Activated T-helper 1 cell treated with anti-CD3 and anti-CD28 coated beads, Interleukin-12 subunit alpha, Interleukin-12 subunit beta, Interleukin-2, Interleukin-4 antibody, amounts not matched to agents 30 ng/mL and 10 ng/mL and 1 ng/mL, durations not matched to agents 14 hours and 24 hours and 36 hours (primary cell): ENCODE data around the gene NBAS. TPM values are rescaled to one million over a fixed set of nuclear protein-coding genes. Genes with fewer than 3 reads are reported as not detected.
"Not testable (repeated sequence)": the region's sequence is repeated elsewhere in the genome, so short reads cannot be mapped to it uniquely, and the experiment has no call there.

Experiments
- DNase-seq: peaks from one replicate; pipeline ENCODE4 v3.0.0; 2021; ENCODE audit warnings: low spot score
- H3K27ac Mint-ChIP-seq: one replicate; pipeline ENCODE4 v1.8.0; 2021; ENCODE audit warnings: mild to moderate bottlenecking, mixed read lengths
- H3K27me3 Mint-ChIP-seq: one replicate; pipeline ENCODE4 v1.8.0; 2022; ENCODE audit warnings: mild to moderate bottlenecking, moderate library complexity, mixed read lengths; ENCODE audit not compliant: insufficient read depth
- H3K36me3 Mint-ChIP-seq: one replicate; pipeline ENCODE4 v1.8.0; 2021; ENCODE audit warnings: low read depth, mixed read lengths
- H3K4me1 Mint-ChIP-seq: one replicate; pipeline ENCODE4 v1.8.0; 2021; ENCODE audit warnings: low read depth, mixed read lengths
- H3K4me3 Mint-ChIP-seq: one replicate; pipeline ENCODE4 v1.8.0; 2021; ENCODE audit warnings: mild to moderate bottlenecking, moderate library complexity, mixed read lengths
- H3K9me3 Mint-ChIP-seq: one replicate; pipeline ENCODE4 v1.8.0; 2021; ENCODE audit warnings: mixed read lengths
- intact Hi-C: fragments of 100-400 bp; cut with micrococcal nuclease; formaldehyde crosslinking; loops from one replicate; pipeline ENCODE4 v1.15.1; 2024
- total RNA-seq: library from RNA; stranded (reverse); gene quantifications from 2 replicates; pipeline ENCODE4 v1.2.3, GENCODE V29; 2022

Gene NBAS
- total RNA-seq, 1 donor from 2014 or later, result 33.6 TPM

DNA sequence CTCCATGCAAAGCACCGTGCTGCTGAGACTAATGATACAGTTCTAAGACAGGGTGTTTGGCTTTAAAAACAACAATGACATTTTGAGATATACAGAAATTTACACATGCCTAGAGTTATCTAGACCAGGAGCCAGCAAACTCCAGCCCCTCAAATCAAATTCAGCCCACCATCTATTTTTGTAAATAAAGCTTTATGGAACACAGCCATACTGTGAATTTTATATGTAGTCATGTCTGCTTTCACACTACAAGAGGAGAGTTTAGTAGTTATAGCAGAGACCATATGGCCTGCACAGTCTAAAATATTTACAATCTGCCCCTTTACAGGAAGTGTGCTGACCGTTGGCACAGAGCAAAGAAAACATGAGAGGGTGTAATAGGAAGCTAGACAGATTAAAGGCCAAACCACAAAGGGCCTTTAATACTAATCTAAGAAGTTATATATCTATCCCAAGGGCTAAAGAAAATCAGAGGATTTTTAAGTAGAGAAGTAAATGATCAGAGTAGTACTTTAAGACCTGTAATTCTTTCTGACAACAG, 39.4 kb downstream of the NBAS start:
- H3K4me1 Mint-ChIP-seq, result peaks cover 5% of the 10 kb centered on the region
- no peak for DNase-seq
- no peak overlapping the region for H3K27ac Mint-ChIP-seq
- intact Hi-C loops, result no loop called here
- no peak overlapping the region for H3K4me3 Mint-ChIP-seq
- no peaks in the 10 kb centered on the region for H3K9me3 Mint-ChIP-seq
- peaks cover 26% of the 10 kb centered on the region for H3K36me3 Mint-ChIP-seq
- H3K27me3 Mint-ChIP-seq, result no peaks in the 10 kb centered on the region

DNA sequence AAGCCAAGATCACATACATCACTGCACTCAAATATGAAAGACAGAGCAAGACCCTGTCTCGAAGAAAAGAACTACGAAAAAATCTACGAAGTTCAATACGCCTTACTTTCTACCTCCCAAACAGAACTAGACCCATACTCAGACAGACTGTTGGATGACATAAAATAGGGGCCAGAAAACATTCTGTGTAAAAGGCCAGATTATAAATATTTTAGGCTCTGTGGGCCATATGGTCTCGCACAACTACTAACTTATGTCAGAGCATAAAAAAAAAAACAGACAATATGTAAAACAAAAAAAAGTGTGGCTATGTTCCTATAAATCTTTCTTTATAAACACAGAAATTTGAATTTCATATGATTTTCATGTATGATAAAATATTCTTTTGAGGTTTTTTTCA, 40.8 kb downstream of the NBAS start:
- no peak overlapping the region for H3K27ac Mint-ChIP-seq
- DNase-seq, result no peak
- peaks cover 19% of the 10 kb centered on the region for H3K36me3 Mint-ChIP-seq
- peaks cover 5% of the 10 kb centered on the region for H3K4me1 Mint-ChIP-seq
- intact Hi-C loops, result no loop called here
- no peaks in the 10 kb centered on the region for H3K27me3 Mint-ChIP-seq
- H3K9me3 Mint-ChIP-seq, result no peaks in the 10 kb centered on the region
- no peak overlapping the region for H3K4me3 Mint-ChIP-seq

DNA sequence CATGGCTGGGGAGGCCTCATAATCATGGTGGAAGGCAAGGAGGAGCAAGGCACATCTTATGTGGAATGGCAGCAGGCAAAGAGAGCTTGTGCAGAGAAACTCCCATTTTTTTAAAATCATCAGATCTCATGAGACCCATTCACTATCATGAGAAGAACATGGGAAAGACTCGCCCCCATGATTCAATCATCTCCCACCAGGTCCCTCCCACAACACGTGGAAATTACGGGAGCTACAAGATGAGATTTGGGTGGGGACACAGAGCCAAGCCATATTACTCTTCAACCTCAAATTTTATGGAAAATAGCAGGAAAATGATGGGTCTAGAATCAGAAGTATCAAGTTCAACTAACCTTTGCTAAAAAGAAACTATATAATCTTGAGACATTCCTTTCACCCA, 42.4 kb downstream of the NBAS start:
- H3K4me1 Mint-ChIP-seq, intact Hi-C loops, H3K4me3 Mint-ChIP-seq, H3K27ac Mint-ChIP-seq, H3K27me3 Mint-ChIP-seq, H3K9me3 Mint-ChIP-seq, DNase-seq: not testable (repeated sequence)
- H3K36me3 Mint-ChIP-seq, result peaks cover 12% of the 10 kb centered on the region

DNA sequence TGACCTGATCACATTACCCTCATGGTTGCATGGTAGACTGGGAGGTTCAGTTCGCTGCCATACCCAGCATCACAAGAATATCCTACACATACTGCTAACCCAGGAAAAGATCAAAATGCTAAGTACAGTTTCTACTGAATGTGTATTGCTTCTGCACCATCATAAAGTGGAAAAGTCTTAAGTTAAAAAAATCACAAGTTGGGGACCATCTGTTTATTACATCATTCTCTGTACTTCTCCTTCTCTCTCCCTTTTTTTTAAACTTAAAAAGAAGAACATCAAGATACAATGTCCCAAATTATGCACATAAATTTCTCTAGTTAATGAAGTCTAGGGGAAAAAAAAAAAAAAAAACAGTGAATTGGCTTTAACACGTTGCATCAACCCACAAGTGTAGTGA, 43.3 kb downstream of the NBAS start:
- Mint-ChIP-seq H3K4me3 (no peak overlapping the region), H3K27ac (no peak overlapping the region), H3K9me3 (no peaks in the 10 kb centered on the region), H3K27me3 (no peaks in the 10 kb centered on the region), H3K36me3 (peaks cover 12% of the 10 kb centered on the region), H3K4me1 (peaks cover 5% of the 10 kb centered on the region)
- no peak for DNase-seq
- intact Hi-C loops, result no loop called here

DNA sequence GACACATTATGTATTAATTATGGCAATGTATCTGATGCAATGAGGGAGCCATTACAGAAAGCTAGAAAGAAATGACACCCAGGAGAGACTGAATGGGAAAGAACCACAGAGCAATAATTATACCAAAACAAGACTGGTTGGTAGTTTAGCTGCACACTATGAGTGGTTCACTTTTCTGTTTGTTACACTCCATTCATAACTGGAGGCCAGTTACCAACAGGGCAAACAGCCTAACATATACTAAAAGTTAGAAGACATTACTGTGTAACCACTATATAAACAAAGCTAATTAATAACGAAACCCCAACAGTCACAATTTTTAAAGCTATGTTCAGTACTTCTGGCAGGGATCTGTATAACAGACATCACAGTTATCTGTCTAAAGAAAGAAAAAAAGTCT, 49.4 kb downstream of the NBAS start:
- H3K4me3 Mint-ChIP-seq, result no peak overlapping the region
- H3K4me1 Mint-ChIP-seq, result no peaks in the 10 kb centered on the region
- intact Hi-C loops, result no loop called here
- no peak for DNase-seq
- no peak overlapping the region for H3K27ac Mint-ChIP-seq
- peaks cover 13% of the 10 kb centered on the region for H3K36me3 Mint-ChIP-seq
- H3K27me3 Mint-ChIP-seq, result no peaks in the 10 kb centered on the region
- no peaks in the 10 kb centered on the region for H3K9me3 Mint-ChIP-seq

DNA sequence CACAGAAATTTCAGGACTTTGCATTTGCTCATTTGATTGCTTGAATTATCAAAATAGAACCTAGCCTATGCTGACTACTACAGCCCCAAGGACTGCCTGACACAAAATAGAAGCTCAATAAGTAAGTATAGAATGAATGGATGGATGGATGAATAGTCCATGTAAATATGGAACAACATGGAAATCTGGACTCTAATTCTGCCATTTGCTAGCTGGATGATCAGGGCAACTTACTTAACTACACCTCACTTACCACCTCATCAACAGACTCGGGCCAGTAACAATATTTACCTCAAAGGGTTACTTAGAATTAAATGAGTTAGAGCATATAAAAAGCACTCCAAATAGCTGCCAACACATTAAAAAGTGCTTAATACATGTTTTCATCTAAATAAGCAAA, 50.6 kb downstream of the NBAS start:
- Mint-ChIP-seq H3K27ac (no peak overlapping the region), H3K4me3 (no peak overlapping the region), H3K36me3 (peaks cover 18% of the 10 kb centered on the region), H3K4me1 (peaks cover 3% of the 10 kb centered on the region), H3K9me3 (no peaks in the 10 kb centered on the region), H3K27me3 (no peaks in the 10 kb centered on the region)
- DNase-seq, result no peak
- intact Hi-C loops, result no loop called here

DNA sequence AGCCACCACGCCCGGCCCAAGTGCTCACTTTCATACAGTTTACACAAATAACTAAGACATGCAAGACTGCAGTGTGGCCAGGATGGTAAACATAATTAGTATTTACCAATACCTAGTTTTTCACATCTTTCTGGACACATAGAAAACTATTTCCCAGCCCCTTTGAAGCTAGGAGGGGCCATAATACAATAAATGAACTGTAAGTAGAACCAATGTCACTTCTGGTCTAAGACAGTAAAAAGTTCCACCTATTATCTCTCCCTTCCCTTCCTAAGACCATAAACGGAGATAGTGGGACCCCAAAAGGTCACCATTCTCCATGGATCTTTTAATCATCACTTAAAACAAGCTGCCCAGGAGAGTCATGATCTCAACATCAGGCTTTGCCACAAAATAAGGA, 51.0 kb downstream of the NBAS start:
- Mint-ChIP-seq H3K4me3 (no peak overlapping the region), H3K4me1 (peaks cover 7% of the 10 kb centered on the region), H3K9me3 (no peaks in the 10 kb centered on the region), H3K36me3 (peaks cover 20% of the 10 kb centered on the region), H3K27me3 (no peaks in the 10 kb centered on the region), H3K27ac (no peak overlapping the region)
- no peak for DNase-seq
- intact Hi-C loops, result no loop called here

DNA sequence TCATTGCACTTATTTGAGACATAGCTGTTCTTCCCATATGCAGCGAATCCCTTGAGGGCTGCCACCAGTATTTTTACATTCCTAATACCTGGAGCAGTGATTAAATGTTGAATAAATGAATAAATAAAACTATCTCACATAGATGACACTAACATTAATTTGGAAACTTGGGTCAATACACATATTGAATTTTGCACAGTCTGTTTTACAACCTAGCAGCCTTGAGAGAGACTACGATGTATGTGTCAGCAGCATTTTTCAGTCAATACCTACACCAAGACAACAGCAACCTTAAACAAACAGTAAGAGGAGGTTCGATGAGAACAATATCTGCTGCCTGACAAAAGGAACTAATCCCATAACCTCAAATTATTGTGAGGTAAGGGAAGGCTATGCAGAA, 53.4 kb downstream of the NBAS start:
- Mint-ChIP-seq H3K27me3 (no peaks in the 10 kb centered on the region), H3K9me3 (no peaks in the 10 kb centered on the region), H3K4me1 (peaks cover 10% of the 10 kb centered on the region), H3K4me3 (no peak overlapping the region), H3K27ac (no peak overlapping the region), H3K36me3 (peaks cover 31% of the 10 kb centered on the region)
- no peak for DNase-seq
- intact Hi-C loops, result no loop called here

DNA sequence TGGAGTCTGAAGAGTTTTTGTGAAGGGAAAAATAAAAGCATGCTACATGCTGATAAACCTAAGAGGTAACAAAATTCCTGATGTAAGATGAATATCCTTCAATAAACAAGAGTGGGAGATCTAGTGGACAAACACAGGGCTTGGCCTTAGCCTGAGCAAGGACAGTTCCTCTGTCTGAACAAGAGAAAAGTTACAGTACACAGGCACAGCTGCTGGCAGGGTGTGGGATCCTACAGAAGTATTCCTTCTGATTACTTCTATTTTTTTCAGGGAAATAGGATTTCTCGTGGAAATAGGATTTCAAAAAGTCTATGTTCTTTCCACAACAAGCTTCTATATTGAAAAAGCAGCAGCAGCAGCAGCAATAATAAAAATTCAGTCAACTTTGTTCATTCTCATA, 54.1 kb downstream of the NBAS start:
- intact Hi-C loops, result no loop called here
- no peak for DNase-seq
- peaks cover 10% of the 10 kb centered on the region for H3K4me1 Mint-ChIP-seq
- H3K27ac Mint-ChIP-seq, result no peak overlapping the region
- H3K9me3 Mint-ChIP-seq, result no peaks in the 10 kb centered on the region
- no peaks in the 10 kb centered on the region for H3K27me3 Mint-ChIP-seq
- H3K4me3 Mint-ChIP-seq, result no peak overlapping the region
- peaks cover 36% of the 10 kb centered on the region for H3K36me3 Mint-ChIP-seq

DNA sequence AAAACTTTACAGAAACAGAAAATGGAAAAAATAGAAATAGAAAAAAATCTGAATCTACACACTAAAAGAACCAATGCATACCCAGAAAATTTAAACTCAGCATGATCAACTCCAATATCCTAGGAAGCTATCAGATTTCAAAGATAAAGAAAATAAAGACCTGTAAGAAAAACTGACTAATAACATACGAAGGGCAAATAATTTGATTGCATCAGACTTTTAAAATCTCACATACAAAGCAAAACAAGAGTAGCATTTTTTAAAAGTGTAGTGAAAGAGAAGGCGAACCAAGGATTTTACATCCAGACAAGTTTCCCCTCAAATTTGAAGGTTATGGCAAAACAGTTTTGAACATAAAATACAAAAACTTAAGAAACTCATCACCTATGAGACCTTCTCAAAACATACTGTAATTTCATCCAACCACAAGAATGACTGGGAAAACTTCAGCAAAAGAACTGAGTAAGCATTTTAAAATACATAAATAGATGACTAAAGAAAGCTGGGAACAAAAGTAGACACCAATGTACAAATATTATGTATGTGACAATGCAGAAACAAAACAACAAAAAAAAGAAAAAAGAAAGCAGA, 54.8 kb downstream of the NBAS start:
- no peaks in the 10 kb centered on the region for H3K27me3 Mint-ChIP-seq
- no peak overlapping the region for H3K4me3 Mint-ChIP-seq
- H3K9me3 Mint-ChIP-seq, result no peaks in the 10 kb centered on the region
- H3K36me3 Mint-ChIP-seq, result peaks cover 36% of the 10 kb centered on the region
- no peak for DNase-seq
- peaks cover 10% of the 10 kb centered on the region for H3K4me1 Mint-ChIP-seq
- H3K27ac Mint-ChIP-seq, result no peak overlapping the region
- intact Hi-C loops, result no loop called here

DNA sequence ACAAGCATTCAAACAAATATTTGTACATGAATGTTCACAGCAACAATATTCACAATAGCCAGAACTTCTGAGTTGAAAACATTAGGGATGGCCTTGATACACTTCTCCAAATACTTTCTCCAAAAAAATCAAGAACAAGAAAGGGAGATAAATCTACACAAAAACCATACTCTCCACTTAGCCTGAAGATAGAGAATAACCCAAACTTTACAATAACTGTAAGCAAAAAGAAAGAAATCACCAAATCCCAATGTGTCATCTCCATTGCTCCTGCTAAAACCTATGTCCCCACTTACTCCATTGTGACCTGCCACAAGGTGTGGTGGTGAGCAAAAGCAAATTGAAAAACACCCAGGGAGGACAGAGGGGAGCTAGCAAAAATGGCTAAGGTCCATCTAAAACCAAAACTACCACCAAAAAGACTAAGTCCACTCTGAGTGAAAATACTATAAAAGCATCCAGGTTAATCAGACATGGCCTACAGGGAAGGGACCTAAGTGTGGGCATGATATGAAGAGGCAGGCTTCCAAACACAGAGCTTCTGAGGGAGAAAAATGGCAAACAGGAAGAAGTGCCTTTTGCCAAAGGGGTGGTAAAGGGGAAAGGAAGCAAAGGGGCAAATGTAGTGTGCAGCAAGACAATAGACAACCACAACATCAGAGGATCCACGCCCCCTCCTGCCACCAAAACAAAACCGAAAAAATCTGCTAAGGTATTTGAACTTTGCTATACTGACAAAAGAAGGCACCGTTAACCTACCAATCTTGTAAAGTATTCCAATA, 56.1 kb downstream of the NBAS start:
- DNase-seq, result no peak
- H3K9me3 Mint-ChIP-seq, result no peaks in the 10 kb centered on the region
- intact Hi-C loops, result no loop called here

DNA sequence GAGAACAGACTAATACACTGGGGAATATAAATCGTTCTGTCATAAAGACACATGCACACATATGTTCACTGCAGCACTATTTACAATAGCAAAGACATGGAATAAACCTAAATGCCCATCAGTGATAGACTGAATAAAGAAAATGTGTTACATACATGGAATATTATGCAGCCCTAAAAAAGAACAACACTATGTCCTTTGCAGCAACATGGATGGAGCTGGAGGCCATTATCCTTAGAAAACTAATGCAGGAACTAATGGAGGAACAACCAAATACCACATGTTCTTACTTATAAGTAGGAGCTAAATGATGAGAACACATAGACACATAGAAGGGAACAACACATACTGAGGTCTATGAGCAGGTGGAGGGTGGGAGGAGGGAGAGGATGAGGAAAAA, 61.9 kb downstream of the NBAS start:
- H3K9me3 Mint-ChIP-seq, H3K27me3 Mint-ChIP-seq, intact Hi-C loops, H3K4me3 Mint-ChIP-seq, H3K27ac Mint-ChIP-seq, H3K4me1 Mint-ChIP-seq, DNase-seq: not testable (repeated sequence)
- peaks cover 31% of the 10 kb centered on the region for H3K36me3 Mint-ChIP-seq

More for the DNA sequence above, 56.1 kb downstream of the NBAS start:
- peaks cover 31% of the 10 kb centered on the region for H3K36me3 Mint-ChIP-seq
- no peak overlapping the region for H3K27ac Mint-ChIP-seq
- no peak overlapping the region for H3K4me3 Mint-ChIP-seq
- H3K27me3 Mint-ChIP-seq, result no peaks in the 10 kb centered on the region
- H3K4me1 Mint-ChIP-seq, result peaks cover 10% of the 10 kb centered on the region

DNA sequence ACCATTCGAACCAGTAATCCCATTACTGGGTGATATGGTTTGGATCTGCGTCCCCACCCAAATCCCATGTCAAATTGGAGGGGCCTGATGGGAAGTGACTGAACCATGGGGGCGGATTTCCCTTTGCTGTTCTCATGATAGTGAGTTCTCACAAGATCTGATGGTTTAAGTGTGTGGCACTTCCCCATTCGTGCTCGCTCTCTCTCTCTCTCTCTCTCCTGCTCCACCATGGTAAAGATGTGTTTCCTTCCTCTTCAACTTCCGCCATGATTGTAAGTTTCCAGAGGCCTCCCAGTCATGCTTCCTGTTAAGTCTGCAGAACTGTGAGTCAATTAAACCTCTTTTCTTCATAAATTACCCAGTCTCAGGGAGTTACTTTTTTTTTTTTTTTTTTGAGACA, 62.6 kb downstream of the NBAS start:
- no peaks in the 10 kb centered on the region for H3K27me3 Mint-ChIP-seq
- intact Hi-C loops, result no loop called here
- H3K27ac Mint-ChIP-seq, result no peak overlapping the region
- DNase-seq, result no peak
- peaks cover 5% of the 10 kb centered on the region for H3K9me3 Mint-ChIP-seq
- no peak overlapping the region for H3K4me3 Mint-ChIP-seq
- peaks cover 29% of the 10 kb centered on the region for H3K36me3 Mint-ChIP-seq
- H3K4me1 Mint-ChIP-seq, result no peaks in the 10 kb centered on the region
